OCI-LY1 (cell line): Measurements from ENCODE around the gene TRPC4AP.

ENCODE experiments used
- EZH2 ChIP-seq: fragments of 200-600 bp; sonication (generic), shearing (Covaris generic); IDR thresholded peaks from 2 replicates; pipeline ENCODE4 v1.8.0; 2017; ENCODE audit warnings: borderline replicate concordance, mixed run types, mild to moderate bottlenecking, antibody characterized with exemption, low read length, moderate library complexity, mixed read lengths
- TF ChIP-seq, protein P1 (sequence below): fragments of 200-600 bp; sonication (generic), shearing (Covaris generic); IDR thresholded peaks from 2 replicates; pipeline ENCODE4 v1.5.1; 2017; ENCODE audit warnings: mild to moderate bottlenecking, antibody characterized with exemption, low read length, moderate library complexity, mixed read lengths

GRCh38 chr20:35104685-35105295 lies 12.2 kb upstream of the TRPC4AP start:
- TF ChIP-seq, protein P1, sequence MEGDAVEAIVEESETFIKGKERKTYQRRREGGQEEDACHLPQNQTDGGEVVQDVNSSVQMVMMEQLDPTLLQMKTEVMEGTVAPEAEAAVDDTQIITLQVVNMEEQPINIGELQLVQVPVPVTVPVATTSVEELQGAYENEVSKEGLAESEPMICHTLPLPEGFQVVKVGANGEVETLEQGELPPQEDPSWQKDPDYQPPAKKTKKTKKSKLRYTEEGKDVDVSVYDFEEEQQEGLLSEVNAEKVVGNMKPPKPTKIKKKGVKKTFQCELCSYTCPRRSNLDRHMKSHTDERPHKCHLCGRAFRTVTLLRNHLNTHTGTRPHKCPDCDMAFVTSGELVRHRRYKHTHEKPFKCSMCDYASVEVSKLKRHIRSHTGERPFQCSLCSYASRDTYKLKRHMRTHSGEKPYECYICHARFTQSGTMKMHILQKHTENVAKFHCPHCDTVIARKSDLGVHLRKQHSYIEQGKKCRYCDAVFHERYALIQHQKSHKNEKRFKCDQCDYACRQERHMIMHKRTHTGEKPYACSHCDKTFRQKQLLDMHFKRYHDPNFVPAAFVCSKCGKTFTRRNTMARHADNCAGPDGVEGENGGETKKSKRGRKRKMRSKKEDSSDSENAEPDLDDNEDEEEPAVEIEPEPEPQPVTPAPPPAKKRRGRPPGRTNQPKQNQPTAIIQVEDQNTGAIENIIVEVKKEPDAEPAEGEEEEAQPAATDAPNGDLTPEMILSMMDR = no peak
- no peak for TF ChIP-seq EZH2
